ENCODE results near the gene BAG5.
A peak's percentile ranks its signal among the peaks of the same experiment; 100 is the strongest.

BAG5 gene

GRCh38 chr14:103563844-103564505, 1.5 kb upstream of the BAG5 start:
- DNase-seq, result no peak

- DNase-seq, result no peak
These were observed 766 bp upstream of the BAG5 start for GRCh38 chr14:103563226-103563620.

- peak; percentile 53 to 79 (median 66) for DNase-seq
These were observed 353 bp downstream of the BAG5 start for GRCh38 chr14:103562179-103562428.

GRCh38 chr14:103561381-103562178, 877 bp downstream of the BAG5 start:
- peak; percentile 36 to 68 (median 57) for DNase-seq

- peak; percentile 21 to 43 (median 40) for DNase-seq
These were observed 1.8 kb downstream of the BAG5 start for GRCh38 chr14:103560691-103561090.

GRCh38 chr14:103559766-103560165, 2.7 kb downstream of the BAG5 start:
- no peak for DNase-seq

GRCh38 chr14:103558071-103558882, 4.2 kb downstream of the BAG5 start:
- DNase-seq, result no peak

GRCh38 chr14:103556946-103557758, 5.3 kb downstream of the BAG5 start:
- DNase-seq, result no peak

GRCh38 chr14:103555559-103556337, 6.7 kb downstream of the BAG5 start:
- DNase-seq, result no peak

- no peak for DNase-seq
These were observed 9.6 kb downstream of the BAG5 start for GRCh38 chr14:103552846-103553210.

- no peak for DNase-seq
These were observed 10.2 kb downstream of the BAG5 start for GRCh38 chr14:103552011-103552845.

- no peak for DNase-seq
These were observed 11.1 kb downstream of the BAG5 start for GRCh38 chr14:103551338-103551762.

GRCh38 chr14:103550451-103551337, 11.8 kb downstream of the BAG5 start:
- peak in 1 of 4 experiments; percentile 1 for DNase-seq

- DNase-seq, result no peak
These were observed 12.8 kb downstream of the BAG5 start for GRCh38 chr14:103549361-103550311.

GRCh38 chr14:103548463-103549351, 13.8 kb downstream of the BAG5 start:
- no peak for DNase-seq

GRCh38 chr14:103547941-103548462, 14.5 kb downstream of the BAG5 start:
- DNase-seq, result no peak

GRCh38 chr14:103547455-103547940, 15.0 kb downstream of the BAG5 start:
- DNase-seq, result no peak

Measured in suppressor macrophage (primary cell).